Measurements from ENCODE around the gene DDR1. TPM values are rescaled to one million over a fixed set of nuclear protein-coding genes. Genes with fewer than 3 reads are reported as not detected.

Gene DDR1
- total RNA-seq, 1 experiment from 2014 or later, result 258 TPM

GRCh38 chr6:30834646-30835045 lies 49.7 kb upstream of the DDR1 start:
- Mint-ChIP-seq H3K27ac (peak overlapping the region in 1 of 3 experiments; percentile 39; a peak in 3 of 7 replicates), H3K27me3 (ENCODE audit: low read depth) (no peaks in the 10 kb centered on the region), H3K9me3 (peaks cover 15 to 22% of the 10 kb centered on the region in 2 experiments), H3K4me3 (no peak overlapping the region), H3K36me3 (ENCODE audit: insufficient read depth in 1 of 3, low read depth in 3 of 3) (peaks cover 25 to 30% (median 30%) of the 10 kb centered on the region in 3 experiments), H3K4me1 (peaks cover 27% of the 10 kb centered on the region in 2 experiments)
- no peak overlapping the region for H4K91ac ChIP-seq (ENCODE audit: insufficient read length, low read depth, low read length)
- no peak overlapping the region for H3K4me2 ChIP-seq (ENCODE audit: insufficient read depth, insufficient read length, low read length)
- no peak overlapping the region for H3K9ac ChIP-seq (ENCODE audit: extremely low read depth, insufficient read length, low read length)
- no peak overlapping the region for H4K8ac ChIP-seq (replicated peaks; ENCODE audit: insufficient read length, low read depth, low read length)
- no peaks in the 10 kb centered on the region for H3K9me3 ChIP-seq (ENCODE audit: control insufficient read depth, low read depth, low read length)
- H2BK20ac ChIP-seq (ENCODE audit: low read depth, low read length, poor library complexity, severe bottlenecking), result no peak overlapping the region
- no peak overlapping the region for H2BK120ac ChIP-seq (ENCODE audit: low read depth, low read length, poor library complexity, severe bottlenecking)
- no peak overlapping the region for H2AFZ ChIP-seq (ENCODE audit: low read length)
- H4K20me1 ChIP-seq (ENCODE audit: control insufficient read depth, insufficient read depth, insufficient read length), result no peaks in the 10 kb centered on the region
- no peaks in the 10 kb centered on the region for H3K79me1 ChIP-seq (ENCODE audit: insufficient read depth, low read depth, low read length, poor library complexity, severe bottlenecking)
- no peaks in the 10 kb centered on the region for H3K23me2 ChIP-seq (ENCODE audit: insufficient read length, low read depth, low read length, poor library complexity, severe bottlenecking)
- no peak for DNase-seq
- H3K23ac ChIP-seq (ENCODE audit: insufficient read length, low read depth, low read length), result no peak overlapping the region
- H3T11ph ChIP-seq (ENCODE audit: low read length), result no peak overlapping the region
- no peaks in the 10 kb centered on the region; the same call in 1 of the 2 replicates for H3K27me3 ChIP-seq (ENCODE audit: insufficient read depth, low read length)
- H3K56ac ChIP-seq (ENCODE audit: insufficient read length, low read depth, low read length), result no peak overlapping the region
- no peak overlapping the region for H3K27ac ChIP-seq (ENCODE audit: insufficient read length, low read depth, low read length)
- H3K4me1 ChIP-seq (ENCODE audit: insufficient read depth, low read length), result peaks cover 4% of the 10 kb centered on the region; the same call in 1 of the 2 replicates
- no peak overlapping the region for H2BK5ac ChIP-seq (ENCODE audit: insufficient read length, low read length)
- no peak overlapping the region for H3K18ac ChIP-seq (ENCODE audit: insufficient read length, low read depth, low read length)
- no peak overlapping the region for H4K5ac ChIP-seq (ENCODE audit: insufficient read length, low read depth, low read length)
- WGBS (ENCODE audit: extremely low coverage, insufficient read length, low lambda C conversion rate), result no CpG with 5 or more reads among the region's 4 CpGs
- no peak overlapping the region for H2BK15ac ChIP-seq (ENCODE audit: low read depth, low read length)
- no peaks in the 10 kb centered on the region for H3K79me2 ChIP-seq (ENCODE audit: insufficient read depth, low read length)
- no peak overlapping the region for H3K14ac ChIP-seq (ENCODE audit: insufficient read depth, low read length)
- TF ChIP-seq CTCF (conservative IDR thresholded peaks at IDR 0.05), result no peak
- H2BK12ac ChIP-seq (ENCODE audit: insufficient read length, low read depth, low read length), result no peak overlapping the region
- H2AK5ac ChIP-seq (ENCODE audit: insufficient read length, low read length), result no peak overlapping the region
- no peak overlapping the region for H3K4ac ChIP-seq (ENCODE audit: low read depth, low read length)

Data from H9 (cell line).